H1 (cell line): ENCODE results near the gene CSNK1D. TPM values are rescaled to one million over a fixed set of nuclear protein-coding genes. Genes with fewer than 3 reads are reported as not detected.

ENCODE experiments used
- CTCF ChIA-PET: fragments of 300-600 bp; sonication (Branson Sonifier 250); formaldehyde crosslinking; loops from one replicate; lab custom pipeline; 2021; ENCODE audit not compliant: partially characterized antibody; lab: Charles Lee
- POLR2A ChIA-PET: fragments of 300-600 bp; sonication (Branson Sonifier 250); formaldehyde crosslinking; loops from one replicate; lab custom pipeline; 2021; ENCODE audit warnings: inconsistent platforms; ENCODE audit not compliant: partially characterized antibody; lab: Charles Lee
- DNase-seq, 2 experiments: peaks; one replicate each; pipeline versions ENCODE4 v3.0.0 to v3.0.0-alpha.2; 2010 to 2022; ENCODE audit warnings: low spot score in 2 of 2, low read depth in 1 of 2, mixed read lengths in 1 of 2
- FAIRE-seq: peaks from 2 replicates; lab custom pipeline; 2011; peaks lifted over from hg19 to GRCh38; lab: Jason Lieb, UNC
- H2AFZ ChIP-seq: 2 replicates; pipeline ENCODE4 v1.8.1; 2012; ENCODE audit warnings: low read length, inconsistent platforms
- H2AK5ac ChIP-seq: 2 replicates; pipeline ENCODE4 v1.6.1; 2013; ENCODE audit warnings: low read depth, low read length
- H2BK120ac ChIP-seq: replicated peaks from 2 replicates; pipeline ENCODE3; 2013; ENCODE audit warnings: low read depth, low read length, inconsistent platforms
- H2BK12ac ChIP-seq: 2 replicates; pipeline ENCODE4 v1.6.1; 2013; ENCODE audit warnings: low read depth, low read length
- H2BK15ac ChIP-seq: 2 replicates; pipeline ENCODE4 v1.6.1; 2013; ENCODE audit warnings: low read length
- H2BK20ac ChIP-seq: 2 replicates; pipeline ENCODE4 v1.6.1; 2013; ENCODE audit warnings: low read length
- H2BK5ac ChIP-seq: 2 replicates; pipeline ENCODE4 v1.6.1; 2013; ENCODE audit warnings: low read depth, low read length
- H3K14ac ChIP-seq: 2 replicates; pipeline ENCODE4 v1.6.1; 2013; ENCODE audit warnings: inconsistent platforms; ENCODE audit not compliant: insufficient read length
- H3K18ac ChIP-seq: 2 replicates; pipeline ENCODE4 v1.6.1; 2013; ENCODE audit warnings: low read length; ENCODE audit errors: extremely low read depth
- H3K23ac ChIP-seq: 2 replicates; pipeline ENCODE4 v1.6.1; 2013; ENCODE audit warnings: inconsistent platforms; ENCODE audit not compliant: insufficient read length
- H3K23me2 ChIP-seq: 2 replicates; pipeline ENCODE4 v1.6.1; 2013; ENCODE audit warnings: low read depth, low read length
- H3K27ac ChIP-seq: 2 replicates; pipeline ENCODE4 v1.6.1; 2011; ENCODE audit warnings: low read depth, low read length, inconsistent platforms
- H3K27me3 ChIP-seq, 4 experiments: replicated peaks in 1 of 4; 1 replicate in 1 of 4; 2 replicates in 3 of 4; pipeline versions ENCODE4 v1.6.1 to v1.8.1; 2011 to 2013; ENCODE audit warnings: low read length in 3 of 4, mild to moderate bottlenecking in 3 of 4, inconsistent platforms in 2 of 4, mixed read lengths in 2 of 4, moderate library complexity in 1 of 4; ENCODE audit not compliant: control insufficient read depth in 3 of 4, insufficient read depth in 3 of 4; ENCODE audit errors: extremely low read depth in 1 of 4
- H3K36me3 ChIP-seq, 4 experiments: 2 replicates each; pipeline versions ENCODE4 v1.6.1 to v1.8.1; 2011 to 2013; ENCODE audit warnings: mild to moderate bottlenecking in 4 of 4, low read length in 3 of 4, moderate library complexity in 2 of 4, control low read depth in 1 of 4, inconsistent platforms in 1 of 4; ENCODE audit not compliant: insufficient read depth in 4 of 4, control insufficient read depth in 2 of 4
- H3K4ac ChIP-seq: replicated peaks from 2 replicates; pipeline ENCODE3; 2013; ENCODE audit warnings: low read length, low read depth, mixed read lengths, inconsistent platforms; ENCODE audit not compliant: insufficient read length
- H3K4me1 ChIP-seq, 4 experiments: replicated peaks in 1 of 4; 1 replicate in 1 of 4; 2 replicates in 3 of 4; pipeline versions ENCODE4 v1.6.1 to v1.8.1; 2011 to 2013; ENCODE audit warnings: low read length in 3 of 4, inconsistent platforms in 2 of 4, mixed read lengths in 1 of 4; ENCODE audit not compliant: insufficient read depth in 4 of 4, control insufficient read depth in 3 of 4
- H3K4me2 ChIP-seq, 2 experiments: 2 replicates each; pipeline versions ENCODE4 v1.6.1 to v1.8.1; 2011 to 2013; ENCODE audit warnings: low read depth in 2 of 2, low read length in 2 of 2, control low read depth in 1 of 2, inconsistent platforms in 1 of 2, mild to moderate bottlenecking in 1 of 2; ENCODE audit not compliant: insufficient read depth in 1 of 2
- H3K4me3 ChIP-seq, 4 experiments: fragments of 200-600, 300-600 bp in 1 of 4; sonication (generic), shearing (Covaris generic), sonication (Bioruptor Twin) in 1 of 4; 2 replicates each; pipeline versions ENCODE4 v1.5.1 to v1.8.1; 2011 to 2016; ENCODE audit warnings: low read length in 4 of 4, low read depth in 3 of 4, control low read depth in 2 of 4, inconsistent platforms in 2 of 4, mild to moderate bottlenecking in 2 of 4, mixed read lengths in 1 of 4, moderate library complexity in 1 of 4; ENCODE audit not compliant: insufficient read depth in 2 of 4; ENCODE audit errors: extremely low read depth in 1 of 4
- H3K56ac ChIP-seq: replicated peaks from 2 replicates; pipeline ENCODE3; 2013; ENCODE audit warnings: low read depth, mild to moderate bottlenecking, mixed read lengths, low read length, inconsistent platforms; ENCODE audit not compliant: insufficient read length
- H3K79me1 ChIP-seq: 2 replicates; pipeline ENCODE4 v1.6.1; 2013; ENCODE audit warnings: low read depth, low read length, control low read depth
- H3K79me2 ChIP-seq, 2 experiments: 2 replicates each; pipeline versions ENCODE4 v1.6.1 to v1.8.1; 2012 to 2013; ENCODE audit warnings: low read length in 2 of 2, mild to moderate bottlenecking in 2 of 2, inconsistent platforms in 1 of 2; ENCODE audit not compliant: insufficient read depth in 2 of 2, control insufficient read depth in 1 of 2
- H3K9ac ChIP-seq, 4 experiments: replicated peaks in 1 of 4; 1 replicate in 1 of 4; 2 replicates in 3 of 4; pipeline versions ENCODE4 v1.6.1 to v1.8.1; 2011 to 2013; ENCODE audit warnings: low read depth in 3 of 4, low read length in 3 of 4, control low read depth in 2 of 4, mild to moderate bottlenecking in 2 of 4, moderate library complexity in 2 of 4, inconsistent platforms in 1 of 4; ENCODE audit errors: extremely low read depth in 1 of 4
- H3K9me3 ChIP-seq, 2 experiments: 2 replicates each; pipeline versions ENCODE4 v1.6.1 to v1.8.1; 2012 to 2013; ENCODE audit warnings: mild to moderate bottlenecking in 2 of 2, moderate library complexity in 2 of 2, control low read depth in 1 of 2, inconsistent platforms in 1 of 2, low read depth in 1 of 2, low read length in 1 of 2, mixed read lengths in 1 of 2; ENCODE audit not compliant: insufficient read depth in 2 of 2
- H4K20me1 ChIP-seq, 2 experiments: replicated peaks in 1 of 2; 2 replicates each; pipeline versions ENCODE3 to v1.8.1; 2011 to 2013; ENCODE audit warnings: inconsistent platforms in 2 of 2, low read length in 2 of 2, mild to moderate bottlenecking in 1 of 2; ENCODE audit not compliant: insufficient read depth in 2 of 2, control insufficient read depth in 1 of 2
- H4K5ac ChIP-seq: 2 replicates; pipeline ENCODE4 v1.6.1; 2013; ENCODE audit warnings: low read length, low read depth, mixed read lengths, inconsistent platforms; ENCODE audit not compliant: insufficient read length
- H4K8ac ChIP-seq: 2 replicates; pipeline ENCODE4 v1.8.0; 2013; ENCODE audit warnings: mild to moderate bottlenecking, moderate library complexity, low read length, inconsistent platforms; ENCODE audit not compliant: insufficient read depth; ENCODE audit errors: extremely low read depth
- H4K91ac ChIP-seq: replicated peaks from 2 replicates; pipeline ENCODE3; 2013; ENCODE audit warnings: low read length, mixed read lengths, inconsistent platforms; ENCODE audit not compliant: insufficient read length
- ASH2L ChIP-seq: fragments of 200-600, 300-600 bp; sonication (generic); IDR thresholded peaks from one replicate; pipeline ENCODE4 v1.7.1; 2017; ENCODE audit warnings: low read length
- BACH1 ChIP-seq: IDR thresholded peaks from 2 replicates; pipeline ENCODE4 v1.6.1; 2012; ENCODE audit warnings: low read length, improper control_type of control experiment
- CHD2 ChIP-seq: IDR thresholded peaks from 2 replicates; pipeline ENCODE4 v1.6.1; 2012; ENCODE audit warnings: low read length, improper control_type of control experiment
- CTBP2 ChIP-seq: IDR thresholded peaks from 2 replicates; pipeline ENCODE4 v1.7.0; 2011; ENCODE audit warnings: borderline replicate concordance, mild to moderate bottlenecking, moderate library complexity, mixed read lengths, low read length; ENCODE audit not compliant: insufficient read depth, insufficient read length
- EP300 ChIP-seq, 2 experiments: IDR thresholded peaks; 1 replicate in 1 of 2; 2 replicates in 1 of 2; pipeline ENCODE4 v1.6.1; 2011 to 2012; ENCODE audit warnings: low read depth in 2 of 2, low read length in 2 of 2, mild to moderate bottlenecking in 2 of 2, borderline replicate concordance in 1 of 2, inconsistent platforms in 1 of 2, moderate library complexity in 1 of 2
- FOSL1 ChIP-seq: IDR thresholded peaks from 2 replicates; pipeline ENCODE4 v1.6.1; 2011; ENCODE audit warnings: mild to moderate bottlenecking, low read depth, low read length, moderate library complexity; ENCODE audit not compliant: insufficient read depth
- KDM4A ChIP-seq: IDR thresholded peaks from one replicate; pipeline ENCODE4 v1.7.1; 2012; ENCODE audit warnings: low read depth, mild to moderate bottlenecking, moderate library complexity, low read length, inconsistent platforms; ENCODE audit not compliant: severe bottlenecking
- POLR2AphosphoS5 ChIP-seq: IDR thresholded peaks from 2 replicates; pipeline ENCODE4 v1.6.1; 2011; ENCODE audit warnings: low read depth, low read length
- RNF2 ChIP-seq: fragments of 200-900, 300-1000 bp; sonication (generic); IDR thresholded peaks from 2 replicates; pipeline ENCODE4 v1.7.1; 2016; ENCODE audit warnings: borderline replicate concordance, low read depth, mild to moderate bottlenecking, antibody characterized with exemption, low read length; ENCODE audit not compliant: poor library complexity, severe bottlenecking; ENCODE audit errors: missing control alignments
- RXRA ChIP-seq: IDR thresholded peaks from 2 replicates; pipeline ENCODE4 v1.6.1; 2011; ENCODE audit warnings: low read depth, mild to moderate bottlenecking, low read length, moderate library complexity; ENCODE audit not compliant: insufficient read depth
- SIX5 ChIP-seq: IDR thresholded peaks from 2 replicates; pipeline ENCODE4 v1.6.1; 2011; ENCODE audit warnings: mild to moderate bottlenecking, low read depth, low read length
- SP1 ChIP-seq: IDR thresholded peaks from 2 replicates; pipeline ENCODE4 v1.6.1; 2011; ENCODE audit warnings: low read depth, low read length
- SRF ChIP-seq: IDR thresholded peaks from 2 replicates; pipeline ENCODE4 v1.6.1; 2011; ENCODE audit warnings: mild to moderate bottlenecking, low read depth, low read length, moderate library complexity
- TCF12 ChIP-seq: IDR thresholded peaks from 2 replicates; pipeline ENCODE4 v1.6.1; 2011; ENCODE audit warnings: low read depth, mild to moderate bottlenecking, low read length
- WGBS, 2 experiments: shearing (Covaris generic) in 1 of 2; methylation state at CpG; one replicate each; pipeline versions ENCODE4 v1.1.6 to v1.1.7; 2013 to 2015; ENCODE audit warnings: low lambda C conversion rate in 2 of 2, mixed read lengths in 2 of 2, inconsistent platforms in 1 of 2, low coverage in 1 of 2, missing lambda C conversion rate in 1 of 2; ENCODE audit not compliant: insufficient replicate concordance in 2 of 2, insufficient coverage in 1 of 2, insufficient read length in 1 of 2; ENCODE audit errors: extremely low coverage in 1 of 2, missing lambda C conversion rate in 1 of 2; 5-methylcytosine and 5-hydroxymethylcytosine counted together
- polyA plus RNA-seq, 7 experiments: library from polyadenylated mRNA; depleted of rRNA in 3 of 7; stranded (reverse) in 5 of 7; unstranded in 2 of 7; fragments of >200 nt in 5 of 7; fragments of 200-250 nt in 2 of 7; gene quantifications; 1 replicate in 5 of 7; 2 replicates in 1 of 7; 4 replicates in 1 of 7; pipeline versions ENCODE4 v1.2.1 to v1.2.3, GENCODE V29; 2011 to 2013; ENCODE audit warnings: missing spikeins in 2 of 7, mixed read lengths in 2 of 7
- total RNA-seq: library from RNA; stranded (reverse); fragmentation: NEBNext Ultra II Directional; extraction: Animal tissue kit (Norgen Biotek cat#: 25700); gene quantifications from 2 replicates; pipeline ENCODE4 v1.2.1, GENCODE V29; 2021

The CSNK1D gene
- total and polyA plus RNA-seq, 2 of the 8 experiments (the other 6 are each of a cell fraction or from before 2014, with no cell fraction given) = 73.5 to 103 TPM

DNA sequence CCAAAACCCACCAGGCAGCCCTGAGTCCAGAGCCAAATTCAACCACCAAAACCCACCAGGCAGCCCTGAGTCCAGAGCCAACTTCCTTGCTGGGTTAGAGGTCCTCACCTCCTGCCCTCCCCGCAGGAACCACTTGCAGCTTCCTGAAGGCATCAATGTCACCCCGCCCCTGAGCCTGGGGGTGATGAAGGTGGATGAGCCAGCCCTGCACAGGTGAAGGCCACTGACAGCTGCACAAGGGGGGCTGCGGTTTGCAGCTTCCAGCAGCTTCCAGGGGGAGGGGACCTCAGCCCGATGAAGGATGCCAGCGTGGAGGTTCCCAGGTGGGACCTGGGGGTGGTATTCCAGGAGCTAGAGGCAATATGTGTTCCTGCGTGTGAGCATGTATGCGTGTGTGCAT, 7.6 kb upstream of the CSNK1D start:
- peak overlapping the region; percentile 78; the same call in 1 of the 2 replicates for H2BK12ac ChIP-seq
- H3K27ac ChIP-seq = no peak overlapping the region
- no peaks in the 10 kb centered on the region for H3K79me2 ChIP-seq
- no peak overlapping the region for H2BK20ac ChIP-seq
- no peak overlapping the region for H3K18ac ChIP-seq
- H3K4me3 ChIP-seq = no peak overlapping the region
- 93% methylated on average over 7 of the region's 7 CpGs; no CpG with 5 or more reads in 1 of the 2 experiments for WGBS, 2 experiments
- H3K4me1 ChIP-seq = peaks cover 0 to 10% (median 5%) of the 10 kb centered on the region in 4 experiments; a peak in 5 of 7 replicates
- H3K23ac ChIP-seq = no peak overlapping the region
- peak overlapping the region; percentile 95 for H4K91ac ChIP-seq
- POLR2A ChIA-PET = interaction anchor here (0.6 to 5.2 kb wide), 4 partner anchors 8 to 72 kb away, joined by 3 to 39 read pairs (median 16); partner anchors contain the start of gene CSNK1D
- no peak overlapping the region for H2AFZ ChIP-seq
- no peaks in the 10 kb centered on the region; the same call in 1 of the 2 replicates for H3K79me1 ChIP-seq
- H3K23me2 ChIP-seq = no peaks in the 10 kb centered on the region
- H2BK15ac ChIP-seq = no peak overlapping the region
- peak overlapping the region; percentile 21; the same call in 1 of the 2 replicates for H2BK5ac ChIP-seq
- H3K14ac ChIP-seq = no peak overlapping the region
- H3K27me3 ChIP-seq = no peaks in the 10 kb centered on the region; a peak in 1 of 7 replicates
- no peak overlapping the region for H4K8ac ChIP-seq
- no peak overlapping the region for H2BK120ac ChIP-seq
- no peaks in the 10 kb centered on the region; a peak in 1 of 8 replicates for H3K36me3 ChIP-seq
- H4K5ac ChIP-seq = no peak overlapping the region
- peaks cover 0 to 9% of the 10 kb centered on the region in 2 experiments for H4K20me1 ChIP-seq
- no peak for FAIRE-seq
- H3K9ac ChIP-seq = no peak overlapping the region
- peak overlapping the region; percentile 75; the same call in 1 of the 2 replicates for H2AK5ac ChIP-seq
- CTCF ChIA-PET = interaction anchor here (1.1 to 1.6 kb wide), 2 partner anchors 16 to 31 kb away, joined by 3 to 5 read pairs; no protein-coding TSS in a partner anchor
- no peaks in the 10 kb centered on the region for H3K9me3 ChIP-seq
- H3K56ac ChIP-seq = no peak overlapping the region
- no peak overlapping the region for H3K4me2 ChIP-seq
- no peak overlapping the region for H3K4ac ChIP-seq
- no peak for DNase-seq
- TF ChIP-seq EP300 (IDR thresholded peaks at IDR 0.05; ENCODE audit: borderline replicate concordance in 1 of 2, low read depth in 2 of 2, low read length in 2 of 2) (no peak), TCF12 (no peak), RNF2 (no peak), FOSL1 (no peak), SP1 (no peak), SIX5 (no peak), ASH2L (no peak), SRF (no peak), CHD2 (no peak), RXRA (no peak), KDM4A (no peak), BACH1 (no peak), POLR2AphosphoS5 (no peak), CTBP2 (no peak)
